GM21717 (cell line): ENCODE results near the gene BEND3.
"Not testable (repeated sequence)": the region's sequence is repeated elsewhere in the genome, so short reads cannot be mapped to it uniquely, and the experiment has no call there.

Experiments used
- ATAC-seq: cut with Tn5 transposase; IDR thresholded peaks from one replicate; pipeline ENCODE4 v1.9.1; 2021; ENCODE audit warnings: mild to moderate bottlenecking, moderate library complexity; ENCODE audit not compliant: unreplicated experiment

Gene BEND3

GRCh38 chr6:107045826-107046675 lies 69.3 kb downstream of the BEND3 start:
- ATAC-seq: no peak

GRCh38 chr6:107033126-107033525 lies 82.2 kb downstream of the BEND3 start:
- no peak for ATAC-seq

GRCh38 chr6:107032051-107032450 lies 83.3 kb downstream of the BEND3 start:
- no peak for ATAC-seq

GRCh38 chr6:107030151-107030550 lies 85.2 kb downstream of the BEND3 start:
- ATAC-seq: no peak

GRCh38 chr6:107026965-107027364 lies 88.3 kb downstream of the BEND3 start:
- no peak for ATAC-seq

- ATAC-seq: no peak
Observed at GRCh38 chr6:107021446-107022185, 93.7 kb downstream of the BEND3 start.

GRCh38 chr6:107020239-107020638 lies 95.1 kb downstream of the BEND3 start:
- ATAC-seq: no peak

GRCh38 chr6:107019628-107020027 lies 95.7 kb downstream of the BEND3 start:
- not testable (repeated sequence) for ATAC-seq

- no peak for ATAC-seq
Observed at GRCh38 chr6:107019047-107019446, 96.3 kb downstream of the BEND3 start.
